Body of pancreas (tissue), 4 donors: ENCODE data around the gene SLC19A1. TPM values are rescaled to one million over a fixed set of nuclear protein-coding genes. Genes with fewer than 3 reads are reported as not detected.

Experiments used
- ATAC-seq: fragments of 150-250 bp; one replicate; pipeline ENCODE4 v1.9.1; 2016
- DNase-seq, 4 donors: peaks; one replicate each; pipeline ENCODE4 v3.0.0-alpha.2; 2019
- H3K27ac ChIP-seq, 4 donors: fragments of 200-600 bp; sonication (generic); 1 replicate in 3 of 4; 2 replicates in 1 of 4; pipeline versions ENCODE4 v1.5.1 to v1.6.1; 2016 to 2019; ENCODE audit warnings: mild to moderate bottlenecking in 1 of 4, mixed read lengths in 1 of 4, moderate library complexity in 1 of 4
- H3K27me3 ChIP-seq, 2 donors: fragments of 200-600 bp; sonication (generic); one replicate each; pipeline ENCODE4 v1.6.0; 2016; ENCODE audit warnings: mild to moderate bottlenecking in 1 of 2
- H3K36me3 ChIP-seq, 2 donors: fragments of 200-600 bp; sonication (generic); replicated peaks in 1 of 2; 2 replicates each; pipeline ENCODE4 v1.5.1; 2016; ENCODE audit warnings: low read depth in 2 of 2; ENCODE audit not compliant: insufficient read depth in 1 of 2
- H3K4me1 ChIP-seq: fragments of 200-600 bp; sonication (generic); one replicate; pipeline ENCODE4 v1.6.0; 2016
- H3K4me3 ChIP-seq, 2 donors: fragments of 200-600 bp; sonication (generic); 1 replicate in 1 of 2; 2 replicates in 1 of 2; pipeline ENCODE4 v1.5.1; 2016 to 2019
- H3K9me3 ChIP-seq, 3 donors: fragments of 200-600 bp; sonication (generic); 1 replicate in 2 of 3; 2 replicates in 1 of 3; pipeline ENCODE4 v1.5.1; 2016
- CTCF ChIP-seq, 7 experiments: fragments of 450-650 bp in 4 of 7; fragments of 200-600 bp in 3 of 7; sonication (generic) in 3 of 7; IDR thresholded peaks; one replicate each; pipeline ENCODE4 v1.5.1; 2016 to 2019; ENCODE audit warnings: antibody characterized with exemption in 7 of 7
- POLR2A ChIP-seq, 3 donors: fragments of 450-650 bp; IDR thresholded peaks; one replicate each; pipeline ENCODE4 v1.6.1; 2016; ENCODE audit warnings: antibody characterized with exemption in 3 of 3, mild to moderate bottlenecking in 2 of 3
- WGBS, 2 donors: methylation state at CpG; one replicate each; pipeline ENCODE4 v1.1.5; 2017; 5-methylcytosine and 5-hydroxymethylcytosine counted together
- intact Hi-C: fragments of 100-400 bp; cut with DNase I; formaldehyde crosslinking; loops from one replicate; pipeline ENCODE4 v1.15.1; 2023
- total RNA-seq, 2 donors: library from RNA; depleted of rRNA; stranded (reverse); fragments of >200 nt; gene quantifications; one replicate each; pipeline ENCODE4 v1.1.0, GENCODE V29; 2016

SLC19A1 gene
- total RNA-seq, 2 donors from 2014 or later, result 2.6 to 7.0 TPM

GRCh38 chr21:45470773-45471524, 71.3 kb downstream of the SLC19A1 start:
- TF ChIP-seq POLR2A (IDR thresholded peaks at IDR 0.05) (no peak), CTCF (IDR thresholded peaks at IDR 0.05) (no peak)
- peak; percentile 34 for ATAC-seq

GRCh38 chr21:45470087-45470515, 72.1 kb downstream of the SLC19A1 start:
- Histone ChIP-seq H3K4me1 (peaks cover 44% of the 10 kb centered on the region), H3K27me3 (no peaks in the 10 kb centered on the region), H3K4me3 (no peak overlapping the region), H3K36me3 (no peaks in the 10 kb centered on the region), H3K9me3 (no peaks in the 10 kb centered on the region), H3K27ac (peak overlapping the region in 3 of 4 donors; percentile 54 to 70 (median 62))
- ATAC-seq (no peak), DNase-seq (no peak)
- intact Hi-C loops, result no loop called here
- TF ChIP-seq POLR2A (IDR thresholded peaks at IDR 0.05), result no peak
- 71 to 77% methylated on average over 7 of the region's 7 CpGs for WGBS, 2 donors

More at GRCh38 chr21:45470773-45471524, 71.3 kb downstream of the SLC19A1 start:
- no peak overlapping the region for H3K4me3 ChIP-seq
- H3K9me3 ChIP-seq, result no peaks in the 10 kb centered on the region
- peak in 1 of 4 donors; percentile 33 for DNase-seq
- H3K27me3 ChIP-seq, result no peaks in the 10 kb centered on the region
- H3K4me1 ChIP-seq, result peaks cover 44% of the 10 kb centered on the region
- H3K27ac ChIP-seq, result peak overlapping the region; percentile 23 to 70 (median 56)
- 53 to 84% methylated on average over 14 to 28 of the region's 28 CpGs for WGBS, 2 donors
- intact Hi-C loops, result no loop called here
- no peaks in the 10 kb centered on the region for H3K36me3 ChIP-seq

- H3K27me3 ChIP-seq, result no peaks in the 10 kb centered on the region
- TF ChIP-seq CTCF (IDR thresholded peaks at IDR 0.05), result no peak
- no peak for TF ChIP-seq POLR2A (IDR thresholded peaks at IDR 0.05)
- no peak overlapping the region for H3K4me3 ChIP-seq
- peaks cover 44% of the 10 kb centered on the region for H3K4me1 ChIP-seq
- peak overlapping the region in 3 of 4 donors; percentile 54 to 70 (median 62) for H3K27ac ChIP-seq
- H3K9me3 ChIP-seq, result no peaks in the 10 kb centered on the region
- 51 to 60% methylated on average over 18 to 24 of the region's 24 CpGs for WGBS, 2 donors
- intact Hi-C loops, result no loop called here
- DNase-seq, result peak in 2 of 4 donors; percentile 33 to 40
- no peaks in the 10 kb centered on the region for H3K36me3 ChIP-seq
- ATAC-seq, result peak; percentile 49
Measured at GRCh38 chr21:45469273-45470086, 72.8 kb downstream of the SLC19A1 start.

GRCh38 chr21:45468971-45469272, 73.3 kb downstream of the SLC19A1 start:
- Histone ChIP-seq H3K4me3 (no peak overlapping the region), H3K4me1 (peaks cover 44% of the 10 kb centered on the region), H3K27me3 (no peaks in the 10 kb centered on the region), H3K36me3 (no peaks in the 10 kb centered on the region), H3K27ac (peak overlapping the region in 3 of 4 donors; percentile 54 to 70 (median 62)), H3K9me3 (no peaks in the 10 kb centered on the region)
- TF ChIP-seq CTCF (IDR thresholded peaks at IDR 0.05) (no peak), POLR2A (IDR thresholded peaks at IDR 0.05) (no peak)
- ATAC-seq (no peak), DNase-seq (no peak)
- 80 to 88% methylated on average over 12 to 14 of the region's 14 CpGs for WGBS, 2 donors
- intact Hi-C loops, result no loop called here
